Activated CD8-positive, alpha-beta memory T cell treated with anti-CD3 and anti-CD28 coated beads, Interleukin-2, amount 50 U/mL, for 48 hours (primary cell): Measurements from ENCODE around the gene IL3RA.
"Not testable (repeated sequence)": the region's sequence is repeated elsewhere in the genome, so short reads cannot be mapped to it uniquely, and the experiment has no call there.

Experiments
- DNase-seq: peaks from one replicate; pipeline ENCODE4 v3.0.0-alpha.2; 2020

The IL3RA gene

DNA sequence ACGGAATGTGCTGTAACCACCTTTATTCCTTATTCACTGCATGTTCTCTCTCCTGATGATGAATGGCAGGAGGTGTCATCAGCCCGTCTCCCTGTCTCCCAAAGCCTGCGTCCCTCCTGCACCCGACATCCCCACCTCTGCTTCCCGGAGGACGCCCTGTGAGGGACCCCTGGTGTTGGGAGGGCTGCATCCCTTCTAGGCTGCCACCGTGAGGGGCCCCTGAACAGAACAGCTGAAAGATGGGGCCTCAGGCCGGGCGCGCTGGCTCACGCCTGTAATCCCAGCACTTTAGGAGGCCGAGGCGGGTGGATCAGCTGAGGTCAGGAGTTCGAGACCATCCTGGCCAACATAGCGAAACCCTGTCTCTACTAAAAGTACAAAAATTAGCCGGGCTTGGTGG lies 89.7 kb downstream of the IL3RA start:
- DNase-seq = not testable (repeated sequence)

DNA sequence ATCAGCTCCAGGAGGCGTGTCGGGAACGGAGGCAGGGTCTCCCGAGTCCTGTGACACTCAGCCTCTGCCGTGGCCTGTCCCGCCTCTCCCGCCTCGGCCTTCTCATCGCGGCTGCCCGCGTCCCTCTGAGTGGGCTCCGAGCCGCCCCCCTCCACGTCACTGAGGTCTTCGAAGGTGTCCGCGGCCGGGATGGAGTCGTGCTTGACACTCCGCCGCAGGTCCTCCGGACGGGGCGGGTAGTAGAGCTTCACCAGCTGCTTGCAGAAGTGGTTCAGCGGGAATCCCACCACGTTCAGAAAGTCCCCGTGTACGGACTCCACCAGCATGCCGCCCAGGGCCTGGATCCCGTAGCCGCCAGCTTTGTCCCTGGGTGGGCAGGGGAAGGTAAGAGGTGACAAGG lies 91.2 kb downstream of the IL3RA start:
- no peak for DNase-seq

DNA sequence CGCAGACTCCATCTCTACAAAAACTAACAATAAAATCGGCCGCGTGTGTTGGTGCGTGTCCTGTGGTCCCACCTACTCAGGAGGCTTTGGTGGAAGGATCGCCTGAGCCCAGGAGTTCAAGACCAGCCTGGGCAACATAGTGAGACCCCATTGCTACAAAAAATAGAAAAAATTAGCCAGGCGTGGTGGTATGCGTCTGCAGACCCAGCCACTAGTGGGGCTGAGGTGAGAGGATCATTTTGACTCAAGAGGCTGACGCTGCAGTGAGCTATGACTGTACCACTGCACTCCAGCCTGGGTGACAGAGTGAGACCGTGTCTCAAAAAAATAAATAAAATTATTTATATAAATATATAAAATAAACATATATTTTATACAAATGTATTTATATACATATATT lies 93.9 kb downstream of the IL3RA start:
- no peak for DNase-seq
